Caki2 (cell line): ENCODE data around the gene SART3. TPM values are rescaled to one million over a fixed set of nuclear protein-coding genes. Genes with fewer than 3 reads are reported as not detected.

Experiments
- DNase-seq: peaks from one replicate; pipeline ENCODE4 v3.0.0-alpha.2; 2015; ENCODE audit warnings: low read depth
- in situ Hi-C: cut with HindIII; loops from 2 replicates; pipeline ENCODE4 v1.10.0; 2016; ENCODE audit warnings: low sequenced_read_pairs, low pct_unique_long_range_greater_than_20kb, mixed read lengths
- total RNA-seq: library from RNA; depleted of rRNA; stranded (reverse); fragments of >200 nt; shearing (Covaris generic); gene quantifications from 2 replicates; pipeline ENCODE4 v1.2.3, GENCODE V29; 2014; ENCODE audit warnings: low replicate concordance; rRNA removed

The SART3 gene, protein sequence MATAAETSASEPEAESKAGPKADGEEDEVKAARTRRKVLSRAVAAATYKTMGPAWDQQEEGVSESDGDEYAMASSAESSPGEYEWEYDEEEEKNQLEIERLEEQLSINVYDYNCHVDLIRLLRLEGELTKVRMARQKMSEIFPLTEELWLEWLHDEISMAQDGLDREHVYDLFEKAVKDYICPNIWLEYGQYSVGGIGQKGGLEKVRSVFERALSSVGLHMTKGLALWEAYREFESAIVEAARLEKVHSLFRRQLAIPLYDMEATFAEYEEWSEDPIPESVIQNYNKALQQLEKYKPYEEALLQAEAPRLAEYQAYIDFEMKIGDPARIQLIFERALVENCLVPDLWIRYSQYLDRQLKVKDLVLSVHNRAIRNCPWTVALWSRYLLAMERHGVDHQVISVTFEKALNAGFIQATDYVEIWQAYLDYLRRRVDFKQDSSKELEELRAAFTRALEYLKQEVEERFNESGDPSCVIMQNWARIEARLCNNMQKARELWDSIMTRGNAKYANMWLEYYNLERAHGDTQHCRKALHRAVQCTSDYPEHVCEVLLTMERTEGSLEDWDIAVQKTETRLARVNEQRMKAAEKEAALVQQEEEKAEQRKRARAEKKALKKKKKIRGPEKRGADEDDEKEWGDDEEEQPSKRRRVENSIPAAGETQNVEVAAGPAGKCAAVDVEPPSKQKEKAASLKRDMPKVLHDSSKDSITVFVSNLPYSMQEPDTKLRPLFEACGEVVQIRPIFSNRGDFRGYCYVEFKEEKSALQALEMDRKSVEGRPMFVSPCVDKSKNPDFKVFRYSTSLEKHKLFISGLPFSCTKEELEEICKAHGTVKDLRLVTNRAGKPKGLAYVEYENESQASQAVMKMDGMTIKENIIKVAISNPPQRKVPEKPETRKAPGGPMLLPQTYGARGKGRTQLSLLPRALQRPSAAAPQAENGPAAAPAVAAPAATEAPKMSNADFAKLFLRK
- total RNA-seq = 19.5 and 26.7 TPM in 2 replicates

DNA sequence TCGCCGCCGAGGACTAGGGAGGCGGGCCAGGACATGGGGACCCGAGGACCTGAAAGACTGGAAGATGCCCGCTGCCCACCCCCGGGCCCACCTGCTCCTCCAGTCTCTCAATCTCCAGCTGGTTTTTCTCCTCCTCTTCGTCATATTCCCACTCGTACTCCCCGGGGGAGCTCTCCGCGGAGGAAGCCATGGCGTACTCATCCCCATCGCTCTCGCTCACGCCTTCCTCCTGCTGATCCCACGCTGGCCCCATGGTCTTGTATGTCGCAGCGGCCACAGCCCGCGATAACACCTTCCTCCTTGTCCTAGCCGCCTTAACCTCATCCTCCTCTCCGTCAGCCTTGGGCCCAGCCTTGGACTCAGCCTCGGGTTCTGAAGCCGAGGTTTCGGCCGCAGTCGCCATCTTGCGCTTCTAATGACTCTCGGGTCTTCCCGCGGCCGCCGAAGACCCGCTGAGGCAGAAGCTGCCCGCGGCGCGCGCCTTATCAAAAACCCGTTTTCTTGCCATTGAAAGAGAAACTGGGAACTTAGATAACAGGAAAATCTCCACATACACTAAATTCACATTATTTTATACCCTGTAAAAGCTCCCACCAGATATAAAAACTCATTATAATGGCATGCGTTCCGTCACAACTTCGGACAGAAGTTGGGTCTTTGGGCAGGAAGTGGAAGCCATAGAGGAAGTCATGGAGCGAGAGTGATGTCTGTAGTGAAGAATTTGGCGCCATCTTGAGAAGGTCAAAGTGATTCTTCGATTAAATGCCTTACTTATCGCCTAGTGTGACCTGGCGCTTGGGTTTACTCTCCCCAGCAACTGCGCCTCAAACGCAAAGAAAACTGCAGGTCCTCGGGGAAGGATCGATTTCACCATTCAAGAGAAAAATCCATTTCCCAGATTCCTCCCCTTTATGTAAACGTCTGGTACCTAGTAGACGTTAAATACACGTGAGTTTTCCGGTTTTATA lies at the start of gene SART3:
TSS of gene SART3 (minus strand) at position 422 of the 968 bp plus-strand sequence. CDS start at position 403, 19 bp downstream.
- DNase-seq = peak; percentile 88
- in situ Hi-C loops = no loop called here

DNA sequence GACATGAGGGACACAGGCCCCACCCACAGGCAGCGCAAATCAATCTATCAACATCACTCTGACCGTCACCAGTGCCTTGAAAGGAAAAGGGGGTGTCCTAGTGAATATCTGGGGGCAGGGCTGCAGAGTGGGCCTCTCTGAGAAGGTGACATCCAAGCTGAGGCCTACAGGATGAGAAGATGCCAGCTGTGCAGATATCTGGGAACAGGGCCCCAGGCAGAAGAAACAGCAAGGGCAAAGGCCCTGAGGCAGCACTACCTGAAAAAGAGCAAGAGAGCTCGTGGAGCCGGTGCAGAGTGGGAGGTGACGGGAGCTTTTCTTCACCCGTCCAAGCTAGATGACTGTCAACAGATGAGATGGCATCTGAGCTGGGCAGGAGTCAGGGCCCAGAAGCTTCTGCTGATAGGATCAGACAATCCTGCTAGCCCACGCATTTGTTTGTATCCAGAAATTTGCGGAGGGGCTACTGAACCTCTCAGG lies 49.4 kb upstream of the SART3 start:
- no peak for DNase-seq
- in situ Hi-C loops = no loop called here

DNA sequence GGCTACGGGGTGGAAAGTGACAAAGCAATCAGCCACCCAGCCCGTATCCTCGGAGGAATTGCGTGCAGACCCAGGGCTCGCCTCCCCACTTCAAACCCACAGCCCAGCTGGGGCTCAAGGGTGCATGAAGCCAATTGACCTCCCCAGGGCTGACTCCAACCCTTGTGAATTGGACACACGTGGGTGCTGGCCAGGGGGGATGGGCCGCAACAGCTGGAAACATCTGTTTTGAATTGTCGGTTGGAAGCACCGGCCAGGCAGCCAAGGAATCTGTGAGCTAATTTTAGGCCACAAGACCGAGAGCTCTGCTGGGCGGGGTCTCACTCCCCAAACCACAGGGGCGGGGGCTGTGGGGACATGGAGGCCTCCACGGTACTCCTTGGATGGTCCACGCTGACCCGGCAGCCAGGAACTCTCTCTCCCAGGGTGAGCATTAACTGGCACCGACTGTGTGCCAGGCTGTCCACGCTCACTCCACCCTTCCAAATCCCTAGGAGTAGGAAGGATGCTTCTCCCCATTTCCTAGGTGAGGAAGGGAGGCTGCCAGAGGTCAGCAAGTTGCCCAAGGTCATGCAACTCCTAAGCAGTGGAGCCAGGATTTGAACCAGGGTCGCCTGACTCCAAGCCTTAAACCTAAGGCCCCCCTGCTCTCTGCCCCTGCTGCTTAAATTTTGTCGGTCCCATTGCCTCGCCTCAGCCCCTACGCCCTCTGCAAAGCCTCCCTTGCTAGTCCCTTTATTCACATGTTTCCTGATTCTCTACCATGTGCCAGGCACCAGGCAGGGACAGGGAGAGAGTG lies 48.8 kb upstream of the SART3 start:
- no peak for DNase-seq

DNA sequence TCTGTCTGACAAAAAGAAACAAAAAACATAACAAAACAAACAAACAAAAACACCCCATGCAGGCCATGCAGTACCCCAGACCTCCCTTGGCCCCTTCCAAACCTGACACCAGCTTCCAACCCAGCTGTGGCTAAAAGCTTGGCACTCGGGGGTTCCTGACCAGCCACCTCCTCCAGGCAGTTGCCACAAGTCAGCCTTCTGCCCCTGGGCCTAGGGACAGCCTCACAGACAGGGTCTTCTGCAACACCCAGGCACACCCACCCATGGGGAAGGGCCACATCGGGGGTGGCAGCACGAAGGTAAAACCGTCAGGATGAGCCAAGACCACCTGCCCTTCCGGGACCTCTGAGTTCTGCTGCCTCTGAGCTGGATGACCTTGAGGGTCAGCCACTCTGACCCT lies 47.6 kb upstream of the SART3 start:
- in situ Hi-C loops = no loop called here
- no peak for DNase-seq

More for the DNA sequence above, 48.8 kb upstream of the SART3 start:
- in situ Hi-C loops = no loop called here

DNA sequence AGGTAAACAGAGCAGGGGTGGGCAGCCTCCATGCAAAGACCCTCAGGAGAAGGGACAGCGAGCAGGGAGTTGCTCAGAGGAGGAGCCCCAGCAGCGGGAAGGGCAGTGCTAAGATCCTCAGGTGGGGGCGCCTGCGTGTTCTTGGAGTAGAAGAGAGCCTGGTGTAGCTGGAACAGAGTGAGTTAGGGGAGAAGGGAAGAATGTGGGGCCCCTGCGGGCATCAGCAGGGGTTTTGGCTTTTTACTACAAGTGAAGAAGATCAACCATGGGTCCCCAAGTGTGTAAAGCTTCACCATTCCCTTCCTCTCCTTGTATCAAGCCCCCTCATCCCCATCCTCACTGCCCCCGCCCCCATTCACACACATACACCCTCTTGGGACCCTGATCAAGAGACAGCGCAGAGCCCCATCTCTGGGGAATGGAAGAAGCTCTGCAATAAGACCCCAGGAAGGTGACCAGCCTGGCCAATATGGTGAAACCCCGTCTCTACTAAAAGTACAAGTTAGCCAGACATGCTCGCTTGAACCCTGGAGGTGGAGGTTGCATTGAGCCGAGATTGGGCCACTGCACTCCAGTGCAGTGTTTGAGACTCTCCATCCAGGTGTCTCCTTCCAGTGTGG lies 47.1 kb upstream of the SART3 start:
- in situ Hi-C loops = no loop called here
- DNase-seq = no peak

DNA sequence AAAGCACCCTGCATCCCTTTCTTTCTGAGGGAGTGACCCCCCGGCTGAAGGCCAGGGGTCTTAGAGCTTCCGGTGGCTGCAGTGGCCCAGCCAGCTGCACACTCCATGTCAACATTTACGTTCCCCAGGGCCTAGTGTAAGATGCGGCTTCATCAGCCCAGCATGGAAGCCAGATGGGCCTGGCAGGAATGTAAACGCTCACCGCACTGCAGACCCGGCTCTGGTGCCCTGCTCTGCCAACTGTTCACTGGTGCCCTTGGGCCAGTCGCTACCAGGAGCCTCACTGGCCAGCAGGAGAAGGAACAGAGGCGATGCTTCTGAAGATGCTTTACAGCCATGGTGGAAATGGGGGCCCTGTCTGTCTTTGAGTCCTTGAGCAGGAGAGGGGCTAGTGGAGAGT lies 45.5 kb upstream of the SART3 start:
- in situ Hi-C loops = no loop called here
- DNase-seq = no peak

DNA sequence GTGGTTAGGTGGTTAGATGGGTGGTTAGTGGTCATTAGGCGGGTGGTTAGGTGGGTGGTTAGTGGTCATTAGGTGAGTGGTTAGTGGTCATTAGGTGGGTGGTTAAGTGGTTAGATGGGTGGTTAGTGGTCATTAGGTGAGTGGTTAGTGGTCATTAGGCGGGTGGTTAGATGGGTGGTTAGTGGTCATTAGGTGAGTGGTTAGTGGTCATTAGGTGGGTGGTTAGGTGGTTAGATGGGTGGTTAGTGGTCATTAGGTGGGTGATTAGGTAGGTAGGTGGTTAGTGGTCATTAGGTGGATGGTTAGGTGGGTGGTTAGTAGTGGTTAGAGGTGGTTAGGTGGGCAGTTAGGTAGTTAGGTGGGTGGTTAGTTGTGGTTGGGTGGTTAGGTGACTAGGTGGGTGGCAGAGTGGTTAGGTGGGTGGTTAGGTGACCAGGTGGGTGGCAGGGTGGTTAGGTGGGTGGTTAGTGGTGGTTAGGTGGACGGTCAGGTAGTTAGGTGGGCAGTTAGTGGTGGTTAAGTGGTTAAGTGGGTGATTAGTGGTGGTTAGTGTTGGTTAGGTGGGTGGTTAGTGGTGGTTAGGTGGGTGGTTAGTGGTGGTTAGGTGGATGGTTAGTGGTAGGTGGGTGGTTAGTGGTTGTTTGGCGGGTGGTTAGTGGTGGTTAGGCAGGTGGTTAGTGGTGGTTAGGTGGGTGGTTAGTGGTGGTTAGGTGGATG lies 44.9 kb upstream of the SART3 start:
- in situ Hi-C loops = no loop called here
- DNase-seq = no peak

DNA sequence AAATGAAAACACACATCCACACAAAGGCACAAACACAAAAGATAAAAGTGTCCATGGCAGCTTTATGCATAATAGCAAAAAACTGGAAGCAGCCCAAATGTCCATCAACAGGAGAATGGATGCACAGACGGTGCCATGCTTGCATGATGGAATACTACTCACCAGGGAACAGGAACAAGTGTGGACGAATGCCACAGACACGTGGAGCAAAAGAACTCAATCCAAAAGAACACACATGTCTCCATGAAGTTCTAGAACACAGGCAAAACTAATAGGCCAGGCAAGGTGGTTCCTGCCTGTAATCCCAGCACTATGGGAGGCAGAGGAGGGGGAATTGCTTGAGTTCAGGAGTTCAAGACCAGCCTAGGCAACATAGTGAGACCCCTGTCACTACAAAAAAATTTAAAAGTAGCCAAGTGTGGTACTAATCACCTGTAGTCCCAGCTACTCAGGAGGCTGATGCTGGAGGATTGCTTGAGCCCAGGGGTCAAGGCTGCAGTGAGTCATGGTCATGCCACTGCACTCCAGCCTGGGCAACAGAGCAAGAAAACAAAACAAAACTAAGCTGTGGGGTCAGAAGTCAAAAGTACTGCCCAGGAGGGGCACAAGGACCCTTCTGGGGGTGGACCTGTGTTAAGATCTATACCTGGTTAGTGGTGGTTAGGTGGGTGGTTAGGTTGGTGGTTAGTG lies 44.2 kb upstream of the SART3 start:
- in situ Hi-C loops = no loop called here

DNA sequence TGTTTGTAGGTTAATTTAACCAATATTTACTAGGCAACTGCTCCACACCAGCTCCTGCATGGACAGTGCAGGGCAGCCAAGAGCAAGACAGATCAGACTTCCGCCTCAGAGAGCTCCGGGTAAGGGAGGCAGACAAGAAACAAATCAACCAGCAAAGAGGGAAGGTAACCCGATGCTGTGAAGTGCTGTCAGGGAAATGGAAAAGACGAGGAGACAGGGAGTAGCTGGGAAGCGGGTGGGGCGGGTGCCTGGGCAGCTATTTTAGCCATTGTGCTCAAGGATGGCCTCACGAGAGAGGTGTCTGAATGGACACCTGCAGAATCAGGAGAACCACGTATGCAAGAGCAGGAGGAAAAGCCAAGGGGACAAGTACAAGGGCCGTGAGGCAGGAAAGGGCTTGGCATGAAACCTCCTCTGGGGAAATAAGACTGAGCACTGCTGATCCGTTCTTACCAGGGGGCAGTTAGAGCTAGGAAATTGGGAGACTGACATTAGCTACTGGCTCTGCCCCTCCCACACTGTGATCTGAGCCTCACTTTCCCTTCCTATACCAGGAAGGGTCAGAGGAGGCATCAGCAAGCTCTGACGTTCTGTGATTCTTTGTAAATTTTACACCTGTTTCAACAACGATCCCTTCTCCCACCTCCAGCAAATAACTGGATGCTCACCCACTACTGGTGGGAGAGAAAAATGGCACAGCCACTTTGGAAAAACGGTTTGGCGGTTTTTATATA lies 43.4 kb upstream of the SART3 start:
- in situ Hi-C loops = no loop called here
- no peak for DNase-seq

More for the DNA sequence above, 44.2 kb upstream of the SART3 start:
- peak; percentile 64 for DNase-seq

DNA sequence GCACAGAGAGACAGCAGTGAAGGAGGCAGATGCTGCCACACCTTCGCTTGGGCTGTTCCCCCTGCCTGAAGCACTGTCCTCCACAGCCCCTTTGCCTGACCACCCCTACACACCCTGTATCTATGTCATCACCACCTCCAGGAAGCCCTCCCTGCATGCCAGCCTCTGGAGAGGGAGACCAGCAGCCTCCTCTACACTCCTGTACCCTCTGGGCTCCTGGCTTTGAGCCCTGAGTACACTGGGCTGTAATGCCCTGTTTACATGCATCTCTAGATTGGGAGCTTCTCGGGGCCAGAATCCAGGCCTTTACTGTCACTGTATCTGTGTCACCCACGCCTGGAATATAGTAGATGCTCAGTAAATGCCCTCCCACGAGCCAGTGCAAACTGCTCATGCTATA lies 42.8 kb upstream of the SART3 start:
- DNase-seq = no peak
- in situ Hi-C loops = no loop called here

DNA sequence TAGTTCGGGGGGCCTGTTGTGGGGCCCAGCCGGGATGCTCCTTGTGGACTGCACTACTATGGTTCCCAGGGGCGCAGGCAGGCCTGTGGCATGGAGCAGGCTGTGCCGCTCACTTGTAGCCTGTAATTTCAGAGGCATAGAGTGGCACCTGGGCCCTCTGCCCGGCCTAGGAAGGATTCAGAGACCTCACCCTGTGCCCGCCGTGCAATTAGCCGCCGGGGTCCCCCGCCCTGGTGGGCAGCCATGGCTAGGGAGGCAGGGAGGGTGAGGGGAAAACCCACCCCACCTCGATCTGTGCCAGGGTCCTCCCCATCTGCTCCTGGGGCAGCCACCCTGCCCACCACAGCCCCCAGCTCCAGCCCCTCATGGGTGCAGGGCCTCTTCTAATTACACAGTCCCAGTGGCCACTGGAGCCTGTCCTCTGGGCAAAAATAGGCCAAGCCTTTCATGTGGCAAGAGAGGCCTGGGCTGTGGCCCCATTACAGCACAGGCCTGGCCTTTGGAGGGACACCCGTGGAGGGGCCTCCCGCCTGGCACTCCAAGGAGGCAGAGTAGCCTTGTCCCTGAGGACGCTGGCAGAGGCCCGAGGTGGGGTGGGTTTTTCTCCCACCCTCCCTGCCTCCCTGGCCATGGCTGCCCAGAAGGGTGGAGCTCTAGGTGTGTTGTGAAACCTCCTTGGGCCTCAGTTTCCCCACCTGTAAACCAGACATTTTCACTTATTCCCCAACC lies 42.2 kb upstream of the SART3 start:
- no peak for DNase-seq
- in situ Hi-C loops = no loop called here

DNA sequence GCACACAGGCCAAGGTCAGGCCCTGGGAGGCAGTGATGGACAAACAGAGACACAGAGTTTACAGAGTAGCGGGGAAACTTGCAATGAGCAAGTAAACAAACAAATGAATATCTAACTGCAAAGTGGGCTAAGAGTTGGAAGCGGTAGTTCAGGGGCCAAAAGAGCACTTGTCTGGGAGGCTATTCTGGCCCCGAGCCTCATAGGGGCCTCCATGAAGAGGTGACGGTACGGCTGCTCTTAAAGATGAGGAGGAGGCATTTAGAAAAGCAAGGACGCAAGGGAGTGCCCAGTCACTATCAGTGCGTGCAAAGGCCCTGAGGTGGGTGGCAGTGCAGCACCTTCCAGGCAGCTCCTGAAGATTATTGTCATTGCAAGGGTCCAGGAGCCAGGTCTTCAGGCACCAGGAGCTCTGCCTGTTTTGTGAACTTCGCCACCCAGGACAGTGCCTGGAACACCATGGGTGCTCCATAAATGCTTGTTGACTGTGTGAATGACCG lies 41.3 kb upstream of the SART3 start:
- in situ Hi-C loops = no loop called here
- DNase-seq = no peak

DNA sequence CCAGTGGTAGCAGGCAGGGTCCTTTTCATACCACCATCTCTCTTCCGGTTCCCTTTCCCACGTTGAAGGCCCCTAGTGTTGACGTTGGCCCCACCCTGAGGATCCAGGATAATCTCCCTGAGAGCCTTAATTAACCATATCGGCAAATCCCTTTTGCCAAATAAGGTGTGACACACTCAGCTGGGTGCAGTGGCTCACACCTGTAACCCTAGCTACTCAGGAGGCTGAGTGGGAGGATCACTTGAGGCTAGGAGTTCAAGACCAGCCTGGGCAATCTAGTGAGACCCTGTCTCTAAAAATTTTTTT lies 39.7 kb upstream of the SART3 start:
- in situ Hi-C loops = no loop called here
- no peak for DNase-seq

DNA sequence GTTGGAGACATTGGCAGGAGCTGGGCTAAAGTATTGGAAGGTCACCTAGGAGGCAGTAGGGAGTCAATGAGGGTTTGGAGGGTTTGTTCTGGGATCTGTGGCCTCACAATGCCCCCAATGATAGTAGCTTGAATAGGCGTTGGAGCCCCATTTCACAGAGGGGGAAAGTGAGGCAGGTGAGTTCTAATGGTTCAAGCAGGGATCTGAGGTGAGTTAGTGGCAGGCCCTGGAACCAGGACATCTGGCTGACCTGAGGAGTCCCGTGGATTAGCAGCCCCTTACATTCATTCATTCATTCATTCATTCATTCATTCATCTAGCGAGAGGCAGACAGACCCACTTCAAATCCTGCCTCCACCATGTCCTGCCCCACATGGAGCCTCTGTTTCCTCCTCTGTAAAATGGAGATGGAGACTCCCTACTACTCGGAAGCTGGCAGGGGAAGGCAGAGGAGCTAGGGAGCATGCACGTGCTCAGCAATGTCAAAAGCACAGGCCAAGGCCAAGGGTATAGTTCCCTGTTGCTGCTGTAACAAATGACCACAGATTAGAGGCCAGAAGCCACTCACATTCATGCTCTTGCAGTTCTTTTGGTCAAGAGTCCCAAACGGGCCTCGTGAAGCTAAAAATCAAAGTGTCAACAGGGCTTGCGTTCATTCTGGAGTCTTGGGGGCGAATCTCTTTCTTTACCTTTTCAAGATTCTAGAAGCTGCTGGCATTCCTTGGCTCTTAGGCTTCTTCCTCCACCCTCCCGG lies 39.2 kb upstream of the SART3 start:
- in situ Hi-C loops = no loop called here
- DNase-seq = no peak
